ENCODE data around the gene LRMDA.
"Not testable (repeated sequence)": the region's sequence is repeated elsewhere in the genome, so short reads cannot be mapped to it uniquely, and the experiment has no call there.

Gene LRMDA

DNA sequence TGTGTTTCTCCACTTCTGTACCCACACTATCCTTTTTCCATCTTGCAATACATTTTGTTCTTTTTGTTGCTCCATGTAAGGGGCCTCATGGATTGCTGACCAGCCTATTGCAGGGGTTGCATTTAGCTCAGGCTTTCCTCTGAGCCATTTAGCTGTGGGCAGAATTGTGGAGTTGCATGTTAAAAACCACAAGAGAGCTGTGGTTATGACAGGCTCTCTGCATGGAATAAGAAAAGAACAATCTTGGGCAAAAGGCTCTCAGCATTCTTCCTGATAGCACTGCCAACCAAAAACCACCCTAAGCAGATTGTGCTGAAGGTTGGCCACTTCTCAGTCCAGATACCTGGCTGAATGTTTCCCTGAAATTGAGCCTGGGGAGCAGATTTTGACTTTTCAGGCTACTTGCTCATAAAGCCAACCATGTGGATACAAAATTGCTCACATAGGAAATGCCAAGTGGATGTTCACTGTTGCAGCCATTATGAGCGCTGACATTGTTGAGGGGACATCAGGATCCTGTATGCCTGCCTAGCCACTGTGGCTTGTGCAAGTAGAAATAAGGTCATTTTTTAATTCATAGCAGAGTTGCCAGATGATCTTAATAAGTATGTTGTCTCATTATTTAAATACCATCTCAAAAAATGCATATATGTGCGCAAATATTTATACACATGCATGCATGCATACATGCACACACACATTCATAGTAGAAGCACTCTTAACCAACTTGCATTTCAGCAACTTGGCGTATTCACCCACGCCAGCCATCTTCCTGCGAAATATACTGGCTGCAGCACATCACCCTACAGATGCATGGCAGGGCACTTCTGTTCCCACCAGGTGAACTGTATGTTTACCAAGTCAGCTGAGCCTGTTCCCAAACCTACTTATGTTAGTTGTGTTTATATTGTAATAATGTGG, 695.4 kb downstream of the LRMDA start:
- DNase-seq (ENCODE audit: low spot score): no peak

DNA sequence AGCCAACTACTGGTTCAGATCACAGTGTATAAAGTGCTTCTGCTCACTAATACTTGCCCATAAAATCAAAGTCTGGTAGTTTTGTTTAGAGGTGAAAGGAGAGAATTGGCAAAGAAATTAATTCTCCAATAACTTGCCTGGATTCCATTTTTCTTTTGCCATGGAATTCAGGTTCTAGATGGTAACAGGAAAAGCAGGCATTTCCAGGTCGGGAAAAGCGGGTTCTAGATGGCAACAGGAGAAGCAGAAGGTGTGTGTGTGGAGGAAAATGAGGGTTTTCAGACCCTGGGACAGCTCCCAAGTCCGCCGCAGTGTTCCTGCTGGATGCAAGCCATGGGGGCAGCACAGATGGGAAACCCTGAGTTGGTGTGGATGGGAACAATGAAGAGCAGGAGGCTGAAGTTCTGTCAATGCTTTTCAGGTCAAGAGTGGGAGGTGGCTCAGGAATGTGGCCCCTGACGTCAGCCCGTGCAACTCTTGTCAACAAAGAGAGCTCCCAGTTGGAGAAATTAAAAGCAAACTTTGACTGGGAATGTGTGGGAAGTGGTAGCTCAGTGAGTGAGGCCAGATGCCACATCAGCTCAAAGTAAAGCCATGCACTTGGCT, 696.7 kb downstream of the LRMDA start:
- no peak for DNase-seq (ENCODE audit: low spot score)

DNA sequence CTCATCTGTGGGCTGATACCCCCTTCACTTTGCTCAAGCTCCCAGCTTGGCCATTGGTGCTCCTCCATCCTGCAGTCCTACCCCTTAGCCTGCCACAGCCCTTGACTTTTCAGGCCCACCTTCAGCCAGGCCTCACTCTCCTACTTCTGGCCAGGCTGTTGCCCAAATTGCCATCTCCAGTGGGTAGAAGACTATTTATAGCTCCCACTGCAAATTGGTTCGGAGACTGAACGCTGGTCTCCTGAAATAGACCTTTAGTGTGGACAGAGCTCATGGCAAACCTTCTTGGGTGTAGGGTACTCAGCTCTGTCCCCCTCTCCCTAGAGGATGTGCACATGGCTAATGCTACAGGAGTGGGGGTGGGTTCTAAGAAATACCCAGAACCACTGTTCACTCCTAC, 697.8 kb downstream of the LRMDA start:
- DNase-seq (ENCODE audit: low spot score): no peak

DNA sequence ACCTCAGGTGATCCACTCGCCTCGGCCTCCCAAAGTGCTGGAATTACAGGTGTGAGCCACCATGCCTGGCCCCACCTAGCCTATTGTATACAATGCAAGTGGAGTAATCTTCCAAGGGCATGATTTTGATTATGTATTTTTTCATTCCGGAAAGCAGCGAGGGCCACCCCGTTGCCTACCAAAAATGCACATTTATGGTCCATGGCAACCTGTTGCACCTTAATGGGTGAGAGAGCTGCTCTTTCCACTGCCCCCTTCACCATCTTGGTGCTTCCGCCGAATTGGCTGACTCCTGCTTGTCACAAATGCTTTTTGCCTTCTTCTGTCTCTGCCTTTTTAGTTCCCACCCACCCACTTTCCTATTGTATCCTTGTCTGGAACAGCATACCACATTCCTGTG, 699.5 kb downstream of the LRMDA start:
- DNase-seq (ENCODE audit: low spot score): no peak

DNA sequence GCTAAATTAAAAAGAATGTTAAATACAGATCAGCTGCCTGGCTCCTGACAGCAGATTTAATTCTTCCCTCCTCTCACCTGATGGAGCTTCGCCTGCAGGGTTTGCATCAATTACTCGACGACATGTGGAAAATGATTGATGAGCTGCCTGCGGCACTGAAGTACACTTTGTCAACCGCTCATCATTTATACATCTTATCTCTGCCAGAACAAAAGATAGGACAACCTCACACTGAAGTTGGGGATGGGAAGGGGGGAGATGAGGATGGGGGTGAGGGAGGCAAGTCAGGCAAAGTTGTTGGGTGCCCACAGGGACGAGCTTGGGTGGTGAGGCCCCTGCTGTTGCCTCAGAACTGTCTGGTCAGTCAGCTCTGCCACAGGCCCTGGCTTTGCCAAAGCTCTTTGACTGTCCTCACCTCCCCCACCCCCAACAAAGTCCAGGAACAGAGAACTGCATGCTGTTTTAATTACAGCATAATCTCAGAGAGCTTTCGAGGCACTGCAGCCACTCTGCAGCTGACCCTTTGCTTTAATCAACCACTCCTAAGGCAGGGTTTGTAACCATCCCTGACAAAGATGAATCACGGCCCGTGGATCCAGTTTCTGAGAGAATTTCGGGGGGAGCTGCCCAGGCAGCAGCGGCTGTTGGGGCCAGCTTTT, 702.3 kb downstream of the LRMDA start:
- no peak for DNase-seq (ENCODE audit: low spot score)

DNA sequence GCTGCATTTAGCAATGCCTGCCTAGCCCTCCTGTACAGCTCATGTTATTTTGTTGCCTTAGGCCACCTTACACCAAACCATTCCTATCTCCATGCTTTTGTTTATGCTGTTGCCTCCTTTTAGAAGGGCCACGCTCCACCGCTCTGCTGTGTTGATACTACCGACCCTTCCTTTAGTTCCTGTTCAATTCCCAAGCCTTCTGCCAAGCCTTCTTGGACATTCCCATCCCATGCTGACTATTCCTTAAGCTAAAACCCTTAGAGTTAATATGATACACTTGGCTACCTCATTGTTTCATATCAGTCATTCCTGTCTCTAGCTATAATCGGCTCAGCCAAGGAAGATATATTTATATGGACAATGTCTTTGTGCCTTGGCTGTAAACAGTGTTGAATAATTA, 705.5 kb downstream of the LRMDA start:
- DNase-seq (ENCODE audit: low spot score): no peak

DNA sequence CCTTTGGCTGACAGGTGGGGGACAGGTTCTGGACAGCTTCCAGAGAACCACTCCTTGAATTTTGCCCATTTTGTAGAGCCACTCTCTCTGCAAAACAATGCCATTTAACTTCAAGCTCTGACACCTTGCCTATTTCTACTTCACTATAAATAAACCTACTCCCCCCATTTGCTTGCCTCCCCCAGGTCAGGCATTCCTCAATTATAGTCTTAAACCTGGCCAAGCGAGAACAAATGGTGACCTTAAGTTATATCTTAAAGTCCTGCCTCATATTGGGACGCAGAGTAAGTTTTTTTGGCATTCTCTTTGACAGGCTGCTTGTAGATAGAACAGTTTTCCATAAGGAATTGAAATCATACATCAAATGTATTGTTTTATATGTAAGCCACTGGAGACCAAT, 706.9 kb downstream of the LRMDA start:
- no peak for DNase-seq (ENCODE audit: low spot score)

DNA sequence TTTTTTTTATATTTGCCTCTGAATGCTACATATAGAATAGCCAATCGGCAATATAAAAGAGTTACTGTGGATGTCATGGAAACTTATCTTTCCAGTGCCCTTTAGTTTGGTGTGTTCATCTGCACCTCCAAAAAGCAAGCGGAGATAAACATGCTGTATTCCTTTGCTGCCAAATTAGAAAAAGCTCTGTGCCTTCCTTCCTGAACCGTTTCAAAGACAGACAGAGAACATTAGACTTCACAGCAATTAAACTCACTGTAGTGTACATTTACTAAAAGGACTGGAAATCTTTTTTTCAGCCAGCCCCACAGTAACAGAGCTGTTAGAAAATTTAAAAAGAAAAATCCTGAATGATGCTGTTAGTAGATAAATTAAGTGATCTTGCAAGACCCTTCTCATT, 707.5 kb downstream of the LRMDA start:
- DNase-seq (ENCODE audit: low spot score): no peak

DNA sequence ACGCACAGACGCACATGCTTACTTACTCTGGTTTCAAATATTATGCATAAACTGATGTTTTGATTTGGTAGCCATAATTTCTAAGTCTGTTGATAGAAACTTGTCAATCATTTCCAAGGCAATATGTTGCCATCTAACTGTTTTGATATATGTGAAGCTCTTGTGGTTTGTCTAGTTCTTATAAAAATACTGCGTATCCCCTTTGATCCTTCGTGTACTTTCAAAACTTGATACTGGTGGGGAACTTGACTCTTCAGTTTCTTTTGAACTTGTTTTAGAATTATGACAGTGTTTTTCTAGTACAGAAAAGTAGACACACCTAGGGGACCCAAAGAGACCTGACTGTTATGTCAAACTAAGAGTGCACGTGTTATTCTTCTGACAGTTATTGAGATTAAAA, 708.0 kb downstream of the LRMDA start:
- no peak for DNase-seq (ENCODE audit: low spot score)

DNA sequence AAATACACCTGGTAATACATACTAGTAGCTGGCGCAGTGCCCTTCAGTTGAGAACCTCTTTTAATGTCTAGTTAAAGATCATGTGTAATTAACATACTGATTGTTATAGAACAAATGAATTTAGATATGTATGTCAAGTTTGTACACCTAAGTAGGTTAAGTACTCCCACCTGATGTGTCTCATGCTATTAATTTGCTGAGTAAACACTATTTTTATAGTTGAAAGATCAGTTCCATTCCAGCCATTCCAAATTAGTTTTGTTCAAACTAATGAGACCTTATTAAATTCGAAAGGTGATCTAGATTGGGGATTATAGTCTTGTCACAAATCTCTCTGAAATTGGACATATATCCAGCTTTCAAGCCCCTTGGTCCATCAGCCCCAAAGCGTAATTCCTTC, 710.0 kb downstream of the LRMDA start:
- DNase-seq (ENCODE audit: low spot score): no peak

DNA sequence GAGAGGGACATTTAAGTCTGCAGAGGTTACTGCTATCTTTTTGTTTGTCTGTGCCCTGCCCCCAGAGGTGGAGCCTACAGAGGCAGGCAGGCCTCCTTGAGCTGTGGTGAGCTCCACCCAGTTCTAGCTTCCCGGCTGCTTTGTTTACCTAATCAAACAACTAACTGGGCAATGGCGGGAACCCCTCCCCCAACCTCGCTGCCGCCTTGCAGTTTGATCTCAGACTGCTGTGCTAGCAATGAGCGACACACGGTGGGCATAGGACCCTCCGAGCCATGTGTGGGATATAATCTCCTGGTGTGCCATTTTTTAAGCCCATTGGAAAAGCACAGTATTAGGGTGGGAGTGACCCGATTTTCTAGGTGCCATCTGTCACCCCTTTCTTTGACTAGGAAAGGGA, 716.8 kb downstream of the LRMDA start:
- DNase-seq (ENCODE audit: low spot score): not testable (repeated sequence)

DNA sequence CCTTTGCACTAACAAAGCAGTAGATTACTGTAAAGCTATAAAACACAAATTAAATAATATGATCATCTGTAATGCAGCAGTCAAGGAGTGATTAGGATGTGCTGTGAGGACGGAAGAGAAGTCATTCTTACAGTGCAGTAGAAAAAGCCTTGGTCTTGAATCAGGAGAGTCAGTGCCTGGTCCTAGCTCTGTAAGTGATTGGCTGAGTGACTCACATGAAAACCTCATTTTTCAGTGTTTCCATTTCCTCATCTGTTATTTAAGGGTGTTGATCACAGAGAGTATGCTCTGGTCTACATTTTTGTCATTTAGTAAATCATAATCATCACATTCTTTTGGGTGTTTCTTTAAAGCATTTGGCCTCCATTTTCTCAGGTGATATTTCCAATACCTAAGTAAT, 717.8 kb downstream of the LRMDA start:
- no peak for DNase-seq (ENCODE audit: low spot score)

DNA sequence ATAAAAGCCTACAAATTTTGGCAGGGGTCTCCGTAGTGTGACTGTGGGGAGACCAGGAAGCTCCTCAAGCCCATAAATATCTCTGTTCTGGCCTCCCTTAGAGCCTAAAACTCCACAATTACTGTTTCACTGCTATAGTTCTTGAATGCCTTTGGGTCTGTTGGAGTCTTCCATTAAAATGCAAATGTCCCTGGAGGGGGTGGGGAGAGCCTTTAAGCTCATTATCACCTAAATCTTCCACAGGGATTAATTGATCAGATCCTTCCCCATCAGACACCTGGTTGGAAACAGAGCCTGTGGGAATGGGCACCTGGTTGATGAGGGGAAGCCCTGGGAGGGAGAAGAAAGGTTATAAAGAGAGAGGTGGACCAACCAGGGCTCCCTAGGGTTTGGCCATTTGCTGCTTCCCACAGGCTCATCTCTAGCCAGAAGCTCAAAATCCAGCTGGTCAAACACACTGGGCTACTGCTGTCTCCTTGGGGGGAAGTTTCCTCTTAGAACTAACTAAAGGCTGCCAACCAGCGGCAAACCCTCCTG, 718.2 kb downstream of the LRMDA start:
- DNase-seq (ENCODE audit: low spot score): no peak

DNA sequence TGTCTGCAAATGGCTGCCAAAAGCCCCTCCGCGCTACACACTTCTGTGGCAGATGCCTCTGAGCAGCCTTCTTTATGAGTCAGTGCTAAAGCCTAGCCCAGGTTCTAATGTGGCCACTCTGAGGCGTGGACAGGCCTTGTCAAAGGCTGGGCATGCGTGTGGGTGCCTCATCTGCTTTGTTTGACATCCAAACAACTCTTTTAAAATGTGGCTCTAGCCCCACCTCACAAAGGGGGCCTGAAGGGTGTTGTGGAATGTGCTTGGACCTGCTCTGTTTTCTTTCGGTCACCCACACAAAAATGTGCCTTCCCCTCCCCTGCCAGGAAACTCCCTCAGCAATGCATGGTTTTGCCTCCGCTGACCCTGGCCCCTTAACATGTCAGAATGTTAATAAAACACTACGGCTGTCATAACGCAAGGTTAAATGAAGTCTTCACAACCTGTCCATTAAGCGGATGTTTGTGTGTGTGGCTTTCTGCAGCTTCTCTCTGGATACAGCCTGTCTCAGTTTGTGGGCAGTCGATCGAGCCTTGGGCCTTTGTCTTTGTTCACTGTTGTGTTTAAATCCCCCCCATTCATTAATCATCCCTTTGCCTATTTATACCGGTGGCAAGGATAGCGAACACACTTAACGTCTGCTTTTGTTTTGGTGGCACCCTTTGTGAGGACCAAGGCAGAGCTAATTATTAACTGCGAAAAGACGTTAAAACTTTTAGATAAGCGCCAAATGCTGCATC, 718.9 kb downstream of the LRMDA start:
- no peak for DNase-seq (ENCODE audit: low spot score)

DNA sequence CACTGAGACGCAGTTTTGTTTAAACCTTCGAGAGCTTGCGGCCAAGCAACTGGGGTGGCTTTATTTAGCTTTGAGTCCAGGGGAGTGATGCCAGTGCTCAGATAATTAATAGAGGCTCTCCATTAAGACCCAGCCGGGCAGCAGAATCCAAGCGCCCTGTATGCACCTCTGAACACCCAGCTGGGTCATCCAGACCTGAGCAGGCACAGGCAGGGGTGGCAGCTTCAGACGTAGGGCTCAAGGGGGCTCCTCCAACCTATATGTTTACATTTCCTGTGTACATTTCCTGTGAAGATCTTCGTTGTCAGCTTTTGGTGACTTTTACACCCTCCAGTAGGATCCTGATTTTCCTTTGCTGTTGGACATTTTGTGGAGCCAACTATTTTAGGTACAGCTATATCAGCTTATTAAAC, 719.5 kb downstream of the LRMDA start:
- peak; percentile 21 for DNase-seq (ENCODE audit: low spot score)

DNA sequence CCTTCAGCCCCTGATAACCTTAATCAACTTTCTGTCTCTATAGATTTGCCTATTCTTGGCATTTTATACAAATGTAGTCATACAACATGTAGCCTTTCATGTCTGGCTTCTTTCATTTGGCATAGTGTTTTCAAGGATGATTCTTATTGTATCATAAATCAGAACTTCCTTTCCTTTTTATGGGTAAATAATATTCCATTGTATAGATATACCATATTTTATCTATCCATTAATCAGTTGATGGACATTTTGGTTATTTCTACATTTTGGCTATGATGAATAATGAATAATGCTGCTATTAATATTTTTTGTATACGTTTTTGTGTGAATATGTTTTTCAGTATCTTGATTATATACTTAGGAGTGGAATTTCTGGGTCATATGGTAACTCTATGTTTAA, 720.8 kb downstream of the LRMDA start:
- DNase-seq (ENCODE audit: low spot score): no peak

DNA sequence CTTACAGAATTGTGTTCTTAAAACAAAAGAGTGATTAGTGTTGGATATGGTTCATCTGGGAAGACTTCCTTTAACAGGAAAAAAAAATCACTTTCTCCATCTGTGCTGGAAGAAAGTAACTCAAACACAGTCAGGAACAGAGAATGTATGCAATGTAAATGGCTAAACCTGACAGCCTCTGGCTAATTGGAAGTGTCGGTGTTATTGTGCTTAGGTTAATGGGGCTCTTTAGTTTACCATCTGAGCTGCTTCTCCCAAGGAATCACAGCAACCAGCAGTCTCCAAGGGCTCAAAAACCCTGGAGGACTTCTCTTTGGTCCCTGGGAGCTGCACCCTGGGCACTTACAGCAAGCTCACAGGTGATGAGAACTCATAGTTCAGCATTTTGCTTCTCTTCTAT, 724.5 kb downstream of the LRMDA start:
- DNase-seq (ENCODE audit: low spot score): no peak

DNA sequence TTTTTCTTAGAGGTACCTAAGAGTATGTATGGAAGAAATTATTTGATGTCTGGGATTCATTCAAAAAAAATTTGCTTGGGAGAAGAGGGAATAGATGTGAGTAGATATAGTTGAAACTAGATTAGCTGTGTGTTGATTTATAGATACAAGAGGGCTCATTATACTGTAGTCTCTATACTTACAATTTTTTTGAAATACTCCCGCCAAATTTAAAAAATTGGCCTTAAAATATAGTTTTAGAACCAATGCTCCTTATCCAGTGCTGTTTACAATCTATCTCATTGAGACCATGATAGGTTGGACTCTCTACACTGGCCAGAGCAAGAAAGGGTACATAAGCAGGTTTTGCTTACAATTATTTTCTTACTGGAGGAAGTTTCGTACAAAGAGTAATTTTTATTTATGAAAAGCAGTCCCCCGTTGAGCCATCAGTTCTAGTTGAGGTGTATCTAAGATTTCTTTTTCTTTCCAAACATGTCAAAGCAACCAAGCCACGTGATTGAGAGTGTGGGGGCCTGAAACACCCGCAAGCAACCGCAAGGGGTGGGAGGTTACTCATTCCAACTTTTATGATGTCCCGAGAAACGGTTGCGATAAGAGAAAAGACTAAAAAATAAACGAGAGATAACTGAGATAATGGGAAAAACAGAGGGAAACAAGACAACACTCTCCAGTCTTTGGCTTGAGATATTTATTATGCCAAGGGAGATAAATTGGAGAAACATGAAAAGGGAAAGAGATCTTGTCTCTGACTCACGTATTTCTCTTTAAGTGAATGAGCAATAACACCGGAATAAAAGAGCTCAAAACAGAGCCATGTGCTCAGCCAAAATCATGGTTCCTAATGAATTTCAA, 729.2 kb downstream of the LRMDA start:
- no peak for DNase-seq (ENCODE audit: low spot score)

DNA sequence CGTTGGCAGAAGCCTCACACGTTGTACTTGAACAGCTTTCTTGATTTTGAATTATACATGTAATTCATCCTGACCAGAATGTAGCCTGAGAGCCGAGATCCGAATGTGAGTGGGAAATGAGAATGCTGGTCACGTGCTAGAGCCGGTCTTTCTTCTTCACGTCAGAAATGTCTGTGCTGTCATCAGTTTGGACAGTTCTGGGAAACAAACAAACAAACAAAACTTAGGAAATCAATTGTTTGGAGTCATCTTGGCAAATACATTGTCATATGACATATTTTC, 729.8 kb downstream of the LRMDA start:
- DNase-seq (ENCODE audit: low spot score): peak; percentile 2

DNA sequence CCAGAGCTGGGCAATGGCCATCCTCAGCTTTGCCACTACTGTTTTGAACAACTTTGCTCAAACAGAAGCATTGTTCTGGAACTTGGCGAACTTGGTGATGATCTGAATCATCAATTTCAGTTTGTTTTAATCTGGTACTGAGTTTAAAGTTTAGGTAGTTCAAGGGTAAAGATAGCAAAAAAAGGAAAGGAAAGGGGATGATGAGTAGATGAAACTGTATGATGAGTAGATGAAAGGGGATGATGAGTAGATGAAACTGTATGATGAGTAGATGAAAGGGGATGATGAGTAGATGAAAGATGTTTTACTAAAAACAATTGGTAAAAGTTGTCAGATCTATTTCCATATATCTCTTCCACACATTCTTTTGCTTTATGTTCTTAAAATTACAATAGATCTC, 737.0 kb downstream of the LRMDA start:
- no peak for DNase-seq (ENCODE audit: low spot score)

DNA sequence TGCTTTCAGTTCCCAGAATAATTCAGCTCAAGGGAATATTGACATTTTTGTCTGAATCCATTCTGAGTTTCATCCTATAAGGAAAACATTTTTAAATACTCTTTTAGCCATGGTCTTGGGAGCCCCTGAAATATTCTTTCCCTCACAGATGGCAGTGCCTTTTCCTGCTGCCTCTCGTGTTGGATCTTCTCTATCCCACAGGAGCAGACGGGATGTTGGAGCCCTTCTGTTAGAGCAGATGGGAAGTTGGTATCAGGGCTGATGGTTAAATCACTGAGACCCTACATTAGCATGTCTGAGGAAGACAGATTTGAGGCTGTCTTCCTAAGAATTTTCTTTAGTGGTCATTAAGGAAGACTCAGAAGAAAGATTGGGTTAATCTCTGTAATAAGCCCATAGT, 737.8 kb downstream of the LRMDA start:
- no peak for DNase-seq (ENCODE audit: low spot score)

DNA sequence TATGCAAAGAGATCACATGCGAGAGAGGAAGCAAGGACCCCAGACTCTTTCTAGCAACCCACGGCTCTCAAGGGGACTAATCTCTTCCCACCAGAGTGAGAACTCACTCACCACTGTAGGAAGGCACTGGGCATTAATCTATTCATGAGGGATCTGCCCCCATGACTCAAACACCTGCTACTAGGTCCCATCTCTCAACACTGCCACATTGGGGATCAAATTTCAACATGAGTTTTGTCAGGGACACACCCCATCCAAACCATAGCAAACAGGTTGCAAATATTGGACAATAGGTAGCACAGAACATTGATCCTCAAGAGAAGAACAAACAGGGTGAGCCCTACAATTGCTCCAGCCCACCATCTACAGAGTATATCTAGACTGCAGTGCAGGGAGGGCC, 740.6 kb downstream of the LRMDA start:
- no peak for DNase-seq (ENCODE audit: low spot score)

All from Ammon's horn (tissue), 1 donor.